GM12801 (cell line): ENCODE measurements around the gene NEK11.

ENCODE experiments used
- TF ChIP-seq, protein P1 (sequence below): IDR thresholded peaks from one replicate; pipeline ENCODE4 v1.5.1; 2011; ENCODE audit warnings: control low read depth; ENCODE audit not compliant: insufficient read length; ENCODE audit errors: extremely low read depth

The NEK11 gene

DNA sequence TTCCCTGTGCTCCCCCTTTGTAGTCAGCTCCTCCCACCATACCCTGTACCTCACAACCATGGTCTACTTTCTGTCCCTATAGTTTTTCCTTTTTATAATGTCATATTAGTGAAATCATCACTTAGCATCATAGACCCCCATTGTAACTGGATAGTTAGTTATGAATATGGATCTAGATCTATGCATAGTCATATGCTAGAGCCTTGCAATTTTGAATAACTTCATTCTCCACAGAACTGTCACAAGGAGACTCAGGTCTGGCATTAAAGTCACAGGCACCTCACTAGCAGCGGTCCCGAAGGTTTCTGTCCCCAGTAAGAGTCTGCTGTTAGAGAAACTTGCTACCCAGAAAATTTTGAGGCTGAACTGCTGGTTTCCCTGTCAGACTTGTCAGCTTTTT lies 252.9 kb downstream of the NEK11 start:
- TF ChIP-seq, protein P1, sequence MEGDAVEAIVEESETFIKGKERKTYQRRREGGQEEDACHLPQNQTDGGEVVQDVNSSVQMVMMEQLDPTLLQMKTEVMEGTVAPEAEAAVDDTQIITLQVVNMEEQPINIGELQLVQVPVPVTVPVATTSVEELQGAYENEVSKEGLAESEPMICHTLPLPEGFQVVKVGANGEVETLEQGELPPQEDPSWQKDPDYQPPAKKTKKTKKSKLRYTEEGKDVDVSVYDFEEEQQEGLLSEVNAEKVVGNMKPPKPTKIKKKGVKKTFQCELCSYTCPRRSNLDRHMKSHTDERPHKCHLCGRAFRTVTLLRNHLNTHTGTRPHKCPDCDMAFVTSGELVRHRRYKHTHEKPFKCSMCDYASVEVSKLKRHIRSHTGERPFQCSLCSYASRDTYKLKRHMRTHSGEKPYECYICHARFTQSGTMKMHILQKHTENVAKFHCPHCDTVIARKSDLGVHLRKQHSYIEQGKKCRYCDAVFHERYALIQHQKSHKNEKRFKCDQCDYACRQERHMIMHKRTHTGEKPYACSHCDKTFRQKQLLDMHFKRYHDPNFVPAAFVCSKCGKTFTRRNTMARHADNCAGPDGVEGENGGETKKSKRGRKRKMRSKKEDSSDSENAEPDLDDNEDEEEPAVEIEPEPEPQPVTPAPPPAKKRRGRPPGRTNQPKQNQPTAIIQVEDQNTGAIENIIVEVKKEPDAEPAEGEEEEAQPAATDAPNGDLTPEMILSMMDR: no peak

DNA sequence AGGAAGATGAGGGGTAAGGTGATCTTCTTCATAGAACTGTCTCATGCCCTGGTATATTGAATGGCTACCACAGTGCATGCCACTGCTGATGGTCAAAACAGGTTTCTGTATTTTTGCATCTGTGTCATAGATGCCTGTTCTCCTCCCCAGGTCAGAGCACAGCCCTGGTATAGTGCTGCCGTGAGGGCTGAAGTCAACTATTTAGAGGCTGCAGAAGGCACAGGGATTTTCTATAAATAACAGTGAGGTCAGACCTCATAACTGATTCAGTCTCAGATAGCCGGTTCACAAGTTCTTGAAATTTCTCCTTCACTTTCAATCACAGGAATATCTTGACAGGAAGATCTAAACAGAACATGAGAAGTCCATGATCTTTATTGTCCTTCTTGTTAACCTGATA lies 255.7 kb downstream of the NEK11 start:
- TF ChIP-seq, protein P1: no peak

DNA sequence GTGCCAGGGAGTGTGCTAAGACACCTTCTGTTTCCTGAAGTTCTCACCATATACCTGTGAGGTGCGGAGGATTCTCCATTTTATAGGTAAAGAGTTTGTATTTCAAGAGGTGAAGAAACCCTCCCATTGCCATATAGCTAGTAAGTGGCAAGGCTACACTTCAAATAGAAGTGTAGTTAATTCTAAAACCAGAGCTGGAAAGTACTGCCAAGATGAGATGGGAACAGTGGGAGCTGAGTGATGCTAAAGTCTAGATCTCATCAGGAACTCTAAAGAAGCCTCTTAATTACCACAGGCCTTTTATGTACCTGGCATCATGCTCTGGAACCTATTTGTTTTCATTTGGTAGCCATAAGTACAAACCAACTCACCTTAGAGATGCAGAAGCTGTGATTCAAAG lies 256.3 kb downstream of the NEK11 start:
- TF ChIP-seq, protein P1: no peak

DNA sequence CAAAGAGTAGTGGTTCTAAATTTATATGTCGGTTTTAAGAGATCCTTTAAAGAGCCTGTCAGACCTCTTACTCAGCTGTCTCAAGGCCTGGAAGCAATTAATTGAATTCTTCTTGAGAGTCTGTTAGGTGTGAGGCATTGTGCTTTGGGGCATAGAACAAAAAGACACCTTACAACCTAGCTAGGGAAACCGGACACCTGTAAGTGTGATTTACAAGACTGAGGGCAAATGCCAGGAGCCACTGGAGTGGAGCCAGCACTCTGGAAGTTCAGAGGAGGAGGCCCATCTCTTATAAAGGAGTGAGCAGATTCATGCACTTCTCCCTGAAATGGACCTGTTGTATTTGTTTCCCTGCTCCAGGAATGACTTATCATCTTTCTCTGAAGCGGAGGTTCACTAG lies 257.2 kb downstream of the NEK11 start:
- TF ChIP-seq, protein P1: no peak

DNA sequence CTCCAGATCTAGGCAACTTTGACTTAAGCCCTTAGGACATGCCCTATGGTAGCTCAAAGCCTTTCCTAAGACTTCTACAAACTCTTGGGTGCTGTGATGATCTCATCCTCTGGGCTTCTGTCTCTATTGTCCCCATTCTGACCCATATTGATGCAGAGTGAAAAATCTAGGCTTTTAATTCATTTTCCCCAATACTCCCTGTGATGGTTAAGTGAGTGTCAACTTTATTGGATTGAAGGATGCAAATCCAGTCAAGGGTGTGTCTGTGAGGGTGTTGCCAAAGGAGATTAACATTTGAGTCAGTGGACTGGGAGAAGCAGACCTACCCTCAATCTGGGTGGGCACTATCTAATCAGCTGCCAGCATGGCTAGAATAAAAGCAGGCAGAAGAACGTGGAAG lies 257.6 kb downstream of the NEK11 start:
- TF ChIP-seq, protein P1: no peak

GRCh38 chr3:131285456-131285855 lies 258.8 kb downstream of the NEK11 start:
- TF ChIP-seq, protein P1: no peak

DNA sequence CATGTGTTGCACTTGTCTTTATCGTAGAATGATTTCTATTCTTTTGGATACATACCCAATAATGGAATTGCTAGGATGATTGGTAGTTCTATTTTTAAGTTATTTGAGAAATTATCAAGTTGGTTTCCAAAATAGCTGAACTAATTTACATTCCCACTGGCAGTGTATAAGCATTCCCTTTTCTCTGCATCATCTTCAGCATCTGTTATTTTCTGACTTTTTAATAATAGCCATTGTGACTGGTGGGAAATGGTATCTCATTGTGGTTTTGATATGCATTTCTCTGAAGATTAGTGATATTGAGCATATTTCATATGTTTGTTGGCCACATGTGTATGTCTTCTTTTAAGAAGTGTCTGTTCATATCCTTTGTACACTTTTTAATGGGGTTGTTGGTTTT lies 273.2 kb downstream of the NEK11 start:
- TF ChIP-seq, protein P1: no peak

DNA sequence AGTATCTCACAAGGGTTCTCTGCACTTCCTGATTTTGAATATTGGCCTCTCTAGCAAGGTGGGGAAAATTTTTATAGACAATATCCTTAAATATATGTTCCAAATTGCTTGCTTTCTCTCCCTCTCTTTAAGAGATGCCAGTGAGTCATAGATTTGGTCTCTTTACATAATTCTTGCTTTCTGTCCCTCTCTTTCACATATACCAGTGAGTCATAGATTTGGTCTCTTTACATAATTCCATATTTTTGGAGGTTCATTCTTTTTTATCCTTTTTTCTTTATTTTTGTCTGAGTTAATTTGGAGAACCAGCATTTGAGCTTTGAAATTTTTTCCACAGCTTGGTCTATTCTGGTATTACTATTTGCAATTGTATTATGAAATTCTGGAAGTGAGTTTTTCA lies 277.2 kb downstream of the NEK11 start:
- TF ChIP-seq, protein P1: no peak
